ENCODE results near the gene ZNF77.

DNA sequence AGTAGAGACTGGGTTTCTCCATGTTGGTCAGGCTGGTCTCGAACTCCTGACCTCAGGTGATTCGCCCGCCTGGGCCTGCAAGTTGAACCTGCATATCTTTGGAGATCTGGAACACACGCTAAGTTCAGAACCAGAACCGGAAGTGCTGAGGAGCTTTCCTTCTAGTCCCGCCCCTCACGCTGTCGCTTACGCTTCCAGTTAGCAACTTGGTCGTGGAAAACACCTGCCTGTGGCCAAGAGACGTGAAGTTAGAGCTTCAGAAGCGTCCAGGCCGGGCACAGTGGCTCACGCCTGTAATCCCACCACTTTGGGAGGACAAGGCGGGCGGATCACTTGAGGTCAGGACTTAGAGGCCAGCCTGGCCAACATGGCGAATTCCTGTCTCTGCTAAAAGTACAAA is 59.0 kb downstream of the ZNF77 start:
- TF ChIP-seq CTCF (IDR thresholded peaks at IDR 0.05) (no peak), POLR2A (IDR thresholded peaks at IDR 0.05) (no peak), POLR2AphosphoS5 (IDR thresholded peaks at IDR 0.05; ENCODE audit: insufficient read depth in 1 of 2, low read depth in 1 of 2) (no peak)

Measured in vagina (tissue), 2 donors.